NCI-H1417 treated with DMSO at 0.1 percent for 48 hours (cell line): Measurements from ENCODE around the gene PEX11A.
"Not testable (repeated sequence)": the region's sequence is repeated elsewhere in the genome, so short reads cannot be mapped to it uniquely, and the experiment has no call there.

Experiments
- DNase-seq: peaks from one replicate; lab custom pipeline; 2025; lab: John Stamatoyannopoulos, UW

PEX11A gene, protein sequence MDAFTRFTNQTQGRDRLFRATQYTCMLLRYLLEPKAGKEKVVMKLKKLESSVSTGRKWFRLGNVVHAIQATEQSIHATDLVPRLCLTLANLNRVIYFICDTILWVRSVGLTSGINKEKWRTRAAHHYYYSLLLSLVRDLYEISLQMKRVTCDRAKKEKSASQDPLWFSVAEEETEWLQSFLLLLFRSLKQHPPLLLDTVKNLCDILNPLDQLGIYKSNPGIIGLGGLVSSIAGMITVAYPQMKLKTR

DNA sequence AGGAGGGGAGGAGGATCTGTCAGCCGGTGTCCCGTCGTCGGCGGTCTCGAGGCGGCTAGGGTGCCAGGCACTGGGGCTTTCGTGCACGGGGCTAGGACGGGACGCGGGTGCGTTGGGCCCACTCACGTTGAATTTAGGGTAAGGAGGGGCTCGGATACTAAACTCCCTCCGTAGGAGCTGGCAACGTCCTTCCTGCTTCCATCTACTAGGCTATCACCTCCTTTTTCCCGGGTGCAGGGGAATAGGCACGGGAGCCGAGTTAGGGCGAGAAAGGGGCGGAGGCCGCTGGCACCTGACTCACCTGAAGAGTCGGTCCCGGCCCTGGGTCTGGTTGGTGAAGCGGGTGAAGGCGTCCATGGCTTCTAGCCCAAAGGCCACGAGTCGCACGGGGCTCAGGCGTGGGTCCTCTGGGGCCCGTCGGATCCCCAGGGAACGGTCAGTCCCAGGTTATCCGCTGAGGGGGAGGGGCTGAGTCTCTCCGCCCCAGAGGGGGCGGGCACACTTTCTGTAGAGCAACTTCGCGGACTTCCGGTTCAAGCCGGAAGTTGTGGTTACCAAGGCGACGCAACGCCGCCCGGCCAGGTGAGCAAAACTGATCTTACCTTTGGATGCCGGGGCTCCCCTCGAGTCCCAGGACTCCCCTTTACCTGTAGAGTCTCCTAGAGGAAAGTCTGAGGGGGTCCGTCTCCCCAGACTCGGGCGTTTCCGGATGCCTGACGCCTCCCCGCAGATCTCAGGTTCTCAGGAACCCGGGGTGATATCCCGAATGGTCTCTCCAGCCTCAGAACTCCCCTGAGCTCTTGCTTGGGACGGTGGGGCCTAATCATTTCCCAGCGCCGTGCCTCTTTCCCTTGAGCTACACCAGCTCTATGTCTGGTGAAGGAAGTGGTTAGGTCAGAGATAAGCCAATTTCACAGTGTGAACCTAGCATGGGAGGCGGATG lies at the start of gene PEX11A, which contains the start of gene WDR93:
PEX11A (minus strand) TSS at position 479 of the 943 bp plus-strand sequence; CDS start at position 357, 122 bp downstream.
WDR93 (plus strand) TSS at position 536 of the 943 bp plus-strand sequence. CDS start 10,936 bp downstream, outside the sequence.
- DNase-seq, result peak; percentile 66

DNA sequence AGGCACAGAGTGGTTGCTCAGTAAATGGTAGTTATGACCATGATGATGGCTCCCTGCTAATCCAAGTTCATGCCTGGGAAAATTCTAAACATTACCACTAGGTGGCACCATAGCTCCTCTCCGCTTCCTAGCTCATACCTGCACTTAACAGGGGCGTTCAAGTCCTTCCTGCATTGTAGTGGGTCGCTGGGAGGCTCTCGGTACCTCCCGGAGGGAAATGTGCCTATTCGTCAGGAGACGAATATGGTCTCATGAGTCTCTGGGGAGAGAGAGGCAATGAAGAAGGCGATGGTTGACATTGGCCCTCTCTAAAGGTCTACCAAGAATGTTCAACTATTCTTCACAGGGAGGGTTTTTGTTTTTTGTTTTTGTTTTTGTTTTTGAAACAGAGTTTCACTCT lies 49.6 kb upstream of the PEX11A start:
- DNase-seq, result peak; percentile 61

DNA sequence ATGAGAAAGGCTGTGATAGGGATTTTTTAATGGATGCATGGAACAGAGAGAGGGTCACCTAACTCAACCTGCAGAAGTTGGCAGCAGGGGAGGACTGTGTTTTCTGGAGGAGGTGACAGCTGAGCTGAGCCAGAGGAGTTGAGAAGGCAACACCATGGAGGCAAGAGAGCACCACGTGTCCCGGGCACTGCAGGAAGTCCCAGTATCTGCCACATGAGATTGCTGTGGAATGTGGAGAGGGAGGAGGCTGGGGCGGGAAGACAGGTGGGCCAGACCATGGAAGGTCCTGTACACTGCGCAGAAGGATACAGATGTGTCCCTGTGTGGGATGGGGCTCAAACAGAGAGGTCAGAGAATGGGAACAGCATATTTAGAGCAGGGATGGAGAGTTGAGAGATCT lies 45.2 kb upstream of the PEX11A start:
- no peak for DNase-seq

DNA sequence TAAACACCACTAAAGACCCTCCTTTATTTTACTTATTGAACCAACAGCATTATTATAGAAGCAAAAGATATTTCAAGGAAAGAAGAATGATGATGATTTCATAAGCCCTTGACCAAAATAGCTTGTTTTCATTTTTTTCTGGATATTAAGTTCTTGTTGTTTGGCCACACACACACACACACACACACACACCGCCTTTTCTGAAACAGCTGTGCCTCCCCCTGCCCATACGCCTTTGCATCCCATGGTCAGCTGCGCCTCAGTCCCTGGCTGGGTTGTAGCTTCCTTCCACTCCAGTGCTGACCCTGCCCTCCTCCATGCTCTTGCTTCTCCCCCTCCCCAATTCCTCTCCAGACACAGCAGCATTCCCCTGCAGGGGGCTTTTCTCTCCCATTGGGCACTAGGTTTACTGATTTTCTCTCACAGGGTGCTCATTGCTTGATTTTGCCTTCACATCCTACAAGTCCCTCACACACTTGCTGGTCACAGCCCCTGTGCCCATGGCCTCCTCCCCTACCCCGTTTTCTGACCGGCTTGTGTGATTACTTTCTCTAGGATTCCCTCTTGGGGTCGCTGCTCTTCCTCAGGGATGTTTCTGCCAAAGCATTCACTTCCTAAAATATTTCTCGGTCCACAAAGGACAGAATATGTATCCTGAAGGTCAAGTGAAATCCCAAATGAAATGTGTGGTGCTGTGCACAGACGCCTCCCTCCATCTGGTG lies 42.1 kb upstream of the PEX11A start:
- no peak for DNase-seq

DNA sequence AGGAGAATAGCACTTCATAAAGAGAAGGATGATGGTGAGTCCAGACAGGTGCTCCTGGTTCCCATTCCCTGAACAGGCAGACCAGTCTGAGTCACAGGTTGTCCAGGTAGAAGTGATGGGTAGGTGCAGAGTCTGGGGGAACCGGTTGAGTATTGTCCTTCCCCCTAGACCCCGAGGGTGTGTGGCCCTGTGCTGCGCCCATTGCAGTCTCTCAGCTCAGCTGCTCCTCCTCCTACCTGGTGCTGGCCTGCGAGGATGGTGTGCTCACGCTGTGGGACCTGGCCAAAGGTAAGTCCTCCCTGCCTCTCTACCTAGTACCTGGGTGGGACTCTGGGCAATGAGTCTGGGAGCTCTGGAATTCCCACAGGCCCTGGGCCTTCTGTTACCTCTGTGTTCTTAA lies 40.7 kb upstream of the PEX11A start:
- DNase-seq, result no peak

DNA sequence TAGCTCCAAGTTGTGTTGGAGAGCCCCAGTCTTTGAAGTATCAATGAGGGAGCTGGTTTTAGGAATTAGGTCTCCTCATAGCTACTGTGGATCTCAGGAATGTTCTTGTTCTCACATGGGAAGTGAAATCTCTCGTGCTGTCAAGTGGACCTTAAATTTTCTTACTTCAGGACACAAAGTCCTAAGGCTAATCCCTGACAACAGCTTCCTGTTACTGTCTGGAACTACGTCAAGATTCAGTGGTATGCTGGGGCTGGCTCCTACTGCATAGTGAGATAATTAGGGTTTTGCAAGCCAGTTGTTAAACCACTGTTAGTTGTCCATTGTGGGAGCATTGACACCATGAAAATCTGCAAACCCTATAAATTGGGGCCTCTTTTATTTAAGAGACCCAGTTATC lies 37.7 kb upstream of the PEX11A start:
- no peak for DNase-seq

DNA sequence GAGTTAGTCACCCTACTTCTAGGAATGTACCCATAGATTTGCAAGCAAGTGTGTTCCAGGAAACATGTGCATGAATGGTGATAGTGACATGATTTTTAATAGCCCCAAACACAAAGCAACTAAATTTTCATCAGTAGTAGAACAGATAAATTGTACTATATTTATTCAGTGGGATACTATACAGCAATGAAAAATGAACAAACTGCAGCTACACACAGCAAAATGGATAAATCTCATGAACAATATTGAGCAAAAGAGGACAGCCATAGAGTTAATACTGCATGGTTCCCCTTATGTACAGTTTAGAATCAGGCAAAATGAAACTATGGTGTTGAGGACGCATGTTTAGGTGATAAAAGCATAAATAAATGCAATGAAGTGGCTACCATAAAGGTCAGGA lies 34.5 kb upstream of the PEX11A start:
- no peak for DNase-seq

DNA sequence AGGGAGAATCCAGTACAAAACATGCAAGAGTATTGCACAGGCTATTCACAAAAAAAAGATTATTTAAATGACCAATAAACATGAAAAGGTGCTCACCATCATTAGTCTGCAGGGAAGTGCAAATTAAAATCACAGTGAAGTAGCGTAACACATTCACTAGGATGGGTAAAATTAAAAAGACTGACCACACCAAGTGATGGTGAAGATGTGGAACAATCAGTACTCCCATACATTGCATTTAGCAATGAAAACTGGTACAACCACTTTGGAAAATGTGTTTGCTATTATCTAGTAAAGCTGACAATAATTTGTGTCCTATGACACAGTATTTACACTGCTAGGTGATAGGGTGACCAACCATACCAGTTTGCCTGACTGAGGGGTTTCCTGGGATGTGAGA lies 34.1 kb upstream of the PEX11A start:
- no peak for DNase-seq

DNA sequence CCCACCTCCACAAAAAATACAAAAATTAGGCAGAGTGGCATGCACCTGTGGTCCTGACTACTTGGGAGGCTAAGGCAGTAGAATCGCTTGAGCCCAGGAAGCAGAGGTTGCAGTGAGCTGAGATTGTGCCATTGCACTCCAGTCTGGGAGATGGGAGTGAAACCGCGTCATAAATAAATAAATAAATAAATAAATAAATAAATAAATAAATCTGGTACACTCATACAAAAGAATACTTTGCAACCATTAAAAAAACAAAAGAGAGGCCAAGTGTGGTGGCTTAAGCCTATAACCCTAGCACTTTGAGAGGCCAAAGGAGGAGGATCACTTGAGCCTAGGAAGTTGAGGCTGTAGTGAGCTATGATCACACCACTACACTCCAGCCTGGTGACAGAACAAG lies 32.5 kb upstream of the PEX11A start:
- DNase-seq, result no peak

DNA sequence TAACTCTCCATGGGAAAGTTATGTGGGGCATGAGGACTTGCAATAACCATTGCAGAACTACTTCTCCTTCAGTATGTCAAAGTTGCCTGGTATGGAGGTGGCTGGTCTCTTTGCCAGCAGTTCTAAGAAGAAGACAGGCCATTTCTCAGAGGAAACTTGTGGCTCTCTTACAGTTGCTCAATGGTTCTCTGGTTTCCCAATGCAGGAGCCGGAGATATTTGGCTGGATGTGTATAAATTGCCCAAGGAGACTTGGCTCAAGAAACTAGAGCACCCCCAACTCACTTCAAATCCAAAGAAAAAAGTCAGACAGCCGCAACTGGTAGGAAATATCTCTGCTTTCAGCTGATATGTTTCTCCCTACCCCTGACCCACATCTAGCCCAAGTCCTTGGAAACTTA lies 24.2 kb upstream of the PEX11A start:
- DNase-seq, result no peak

DNA sequence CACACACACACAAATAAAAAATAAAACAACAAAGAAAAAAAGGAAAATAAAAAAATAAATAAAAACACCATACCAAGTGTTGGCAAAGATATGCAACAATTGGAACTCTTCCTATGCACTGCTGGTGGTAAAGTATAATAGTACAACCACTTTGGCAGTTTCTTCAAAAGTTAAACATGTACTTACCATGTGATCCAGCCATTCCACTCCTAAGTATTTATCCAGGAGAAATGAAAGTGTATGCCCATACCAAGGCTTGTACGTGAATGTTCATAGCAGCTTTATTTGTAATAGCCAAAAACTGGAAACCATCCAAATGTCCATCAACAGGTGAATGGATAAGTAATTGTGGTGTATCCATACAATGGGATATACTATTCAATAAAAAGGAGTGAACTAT lies 17.0 kb upstream of the PEX11A start:
- no peak for DNase-seq

DNA sequence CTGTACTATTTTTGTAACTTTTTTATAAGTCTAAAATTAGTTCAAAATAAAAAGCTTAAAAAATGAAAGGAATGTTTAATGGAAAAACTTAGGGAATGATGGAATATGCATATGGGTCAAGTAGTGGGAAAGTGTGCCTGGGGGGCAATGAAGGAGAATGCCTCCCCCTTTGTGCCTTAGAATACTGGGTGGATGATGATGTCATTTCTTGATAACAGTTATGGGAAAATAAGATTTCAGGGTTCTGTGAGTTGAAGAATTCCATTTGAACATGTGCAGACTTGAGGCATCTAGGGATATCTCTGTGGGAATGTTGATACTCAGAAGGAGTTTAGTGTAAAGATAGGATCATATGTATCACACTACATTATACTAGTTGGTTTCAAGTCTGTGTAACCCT lies 13.9 kb upstream of the PEX11A start:
- DNase-seq, result no peak

DNA sequence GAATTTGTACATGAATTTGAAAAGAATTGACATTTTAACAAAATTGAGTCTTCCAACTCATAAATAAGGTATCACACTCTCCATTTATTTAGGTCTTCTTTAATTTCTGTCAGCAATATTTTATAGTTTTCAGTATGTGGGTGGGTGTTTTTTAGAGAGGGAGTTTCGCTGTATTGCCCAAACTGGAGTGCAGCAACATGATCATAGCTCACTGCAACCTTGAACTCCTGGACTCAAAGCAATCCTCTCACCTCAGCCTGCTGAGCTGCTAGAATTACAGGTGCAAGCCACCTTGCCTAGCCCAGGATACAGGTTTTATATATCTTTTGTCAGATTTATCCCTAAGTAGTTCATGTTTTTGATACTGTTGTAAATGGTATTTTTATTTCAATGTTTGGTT lies 4.6 kb upstream of the PEX11A start:
- DNase-seq, result no peak

DNA sequence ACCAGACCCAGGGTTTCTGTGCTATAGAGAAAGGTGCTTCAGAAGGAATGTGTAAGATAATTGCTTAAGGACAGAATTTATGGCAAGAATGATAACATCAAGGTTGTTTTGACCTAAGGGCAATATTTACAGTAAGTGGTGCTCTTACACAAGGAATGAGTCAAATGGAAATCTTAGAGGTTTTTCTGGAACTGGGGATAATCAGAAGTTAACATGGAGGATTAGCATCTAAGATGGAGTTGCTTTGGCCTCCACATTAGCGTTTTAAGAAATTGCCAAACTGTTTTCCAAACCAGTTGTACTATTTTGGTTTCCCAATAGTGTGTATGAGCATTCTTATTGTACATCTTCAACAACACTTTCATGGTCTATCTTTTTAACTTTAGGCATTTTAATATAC lies 3.1 kb upstream of the PEX11A start:
- no peak for DNase-seq

DNA sequence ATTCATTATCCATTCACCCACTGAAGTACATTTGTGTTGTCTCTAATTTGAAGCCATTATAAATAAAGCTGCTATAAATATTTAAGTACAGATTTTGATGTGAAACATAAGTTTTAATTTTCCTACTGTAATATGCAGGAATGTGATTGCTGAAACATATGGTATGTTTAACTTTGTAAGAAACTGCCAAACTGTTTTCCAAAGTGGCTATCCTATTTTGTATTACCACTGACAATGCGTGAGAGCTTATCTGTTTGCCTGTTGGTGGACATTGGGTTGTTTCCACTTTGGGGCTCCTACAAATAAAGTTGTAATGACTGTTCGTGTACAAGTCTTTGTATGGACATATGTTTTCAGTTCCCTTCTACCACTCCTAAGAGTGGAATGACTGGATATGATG lies 2.5 kb upstream of the PEX11A start:
- DNase-seq, result no peak

DNA sequence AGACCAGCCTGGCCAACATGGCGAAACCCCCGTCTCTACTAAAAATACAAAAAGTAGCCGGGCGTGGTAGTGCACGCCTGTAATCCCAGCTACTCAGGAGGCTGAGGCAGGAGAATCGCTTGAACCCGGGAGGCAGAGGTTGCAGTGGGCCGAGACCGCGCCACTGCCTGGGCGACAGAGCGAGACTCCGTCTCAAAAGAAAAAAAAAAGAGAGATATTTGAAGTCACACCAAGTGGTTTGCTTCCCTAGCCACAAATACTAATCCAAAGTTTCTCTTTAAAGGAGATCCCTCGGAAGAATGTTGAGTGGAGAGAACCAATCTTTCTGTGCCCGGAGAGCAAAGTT lies 651 bp downstream of the PEX11A start:
- not testable (repeated sequence) for DNase-seq

DNA sequence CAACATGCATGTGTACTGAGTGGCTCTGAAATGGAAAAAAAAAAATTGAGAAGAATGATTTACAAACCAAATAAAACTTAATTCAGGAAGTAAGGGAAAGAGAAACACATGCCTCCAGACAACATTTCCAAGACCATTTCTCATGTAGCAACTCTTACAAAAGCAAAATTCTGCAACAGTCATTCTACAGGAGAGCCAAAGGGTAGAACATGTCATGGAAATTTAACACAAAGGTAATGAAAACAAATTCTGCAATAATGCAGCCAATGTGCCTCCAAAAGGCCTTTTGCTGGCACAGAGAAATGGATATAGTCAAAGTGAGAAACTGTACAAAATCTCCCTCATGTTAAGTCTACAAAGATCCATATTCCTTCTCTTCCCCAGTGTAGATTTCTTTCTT lies 4.0 kb downstream of the PEX11A start:
- no peak for DNase-seq

DNA sequence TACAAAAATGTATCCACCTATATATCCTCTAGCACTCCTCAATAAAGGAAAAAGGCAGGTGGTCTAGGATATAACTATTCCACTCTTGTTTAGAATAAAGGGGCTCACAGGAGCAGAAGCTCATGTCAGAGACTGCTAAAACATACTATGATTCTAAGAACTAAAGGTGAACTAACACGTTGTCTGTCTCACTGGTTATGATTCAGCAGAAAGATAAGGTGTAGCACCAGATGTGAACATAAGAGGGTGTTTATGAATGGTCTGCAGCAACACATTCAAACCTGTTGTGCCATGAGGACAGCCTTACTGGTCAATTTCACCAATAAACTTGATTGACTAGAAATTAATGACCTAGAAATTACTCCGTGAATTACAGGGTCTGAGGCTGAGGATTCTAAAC lies 4.6 kb downstream of the PEX11A start:
- no peak for DNase-seq

DNA sequence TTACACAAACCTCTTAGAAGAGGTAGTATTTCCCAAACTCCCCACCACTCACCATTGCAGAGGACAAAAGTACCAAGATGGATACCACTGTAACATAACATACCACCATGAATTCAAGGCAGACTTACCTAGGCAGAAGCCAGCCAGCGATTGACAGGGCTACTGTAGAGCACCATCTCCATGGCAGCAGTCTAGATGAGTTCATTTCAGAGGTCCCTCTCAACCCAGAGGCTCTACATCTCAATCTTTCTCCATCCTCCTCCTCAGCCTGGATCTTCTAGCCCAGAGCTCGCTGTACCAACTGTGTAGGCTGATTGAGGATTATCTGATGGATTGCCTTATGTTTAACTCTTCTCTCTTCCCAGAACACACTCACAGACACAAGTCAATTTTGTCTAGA lies 9.4 kb downstream of the PEX11A start:
- no peak for DNase-seq

DNA sequence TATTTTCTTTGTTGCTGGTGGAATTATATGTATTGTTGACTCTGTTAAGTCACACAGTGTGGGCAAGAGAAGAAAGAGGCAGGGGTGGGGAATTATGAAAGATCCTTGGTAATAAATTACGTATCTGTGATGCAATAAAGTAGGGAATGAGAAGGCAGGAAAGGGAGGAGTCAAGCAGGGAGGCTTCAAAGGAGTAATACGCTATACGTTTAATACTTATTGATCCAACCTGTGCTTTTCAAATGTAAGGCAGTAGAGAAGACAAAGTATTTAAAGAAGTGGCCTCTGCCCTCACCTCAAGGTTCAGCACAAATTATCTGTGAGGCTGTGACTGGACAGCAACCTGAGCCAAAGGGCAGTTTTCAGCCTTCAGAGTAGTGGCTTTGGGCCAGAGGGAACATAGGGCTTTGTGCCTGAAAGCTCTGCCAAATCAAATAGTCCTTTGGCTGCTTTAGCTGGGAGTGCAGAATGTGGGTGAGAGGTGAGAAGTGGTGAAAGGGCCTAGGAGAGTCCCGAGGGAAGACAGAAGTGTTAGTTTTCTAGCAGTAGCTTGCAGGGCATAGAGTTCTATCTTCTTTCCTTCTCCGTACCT lies 10.2 kb downstream of the PEX11A start:
- DNase-seq, result no peak

DNA sequence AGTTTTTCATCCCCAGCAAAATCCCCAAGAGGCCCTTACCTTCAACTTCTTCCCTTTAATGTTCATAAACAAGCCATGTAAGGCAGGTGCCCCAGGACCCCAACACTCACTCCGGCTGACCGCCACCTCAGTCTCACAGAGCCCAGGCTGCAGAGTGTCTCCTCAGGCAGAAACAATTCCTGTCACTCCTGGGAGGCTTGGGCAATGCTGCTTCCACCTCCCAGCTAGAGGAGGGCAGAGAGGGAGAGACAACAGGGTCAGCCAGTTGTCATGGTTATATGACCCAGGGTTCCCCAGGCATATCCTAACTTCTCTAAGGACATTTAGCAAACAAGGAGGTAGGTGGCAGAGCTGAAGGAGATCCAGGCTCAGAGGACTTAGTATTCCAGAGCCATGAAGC lies 11.3 kb downstream of the PEX11A start, which contains the start of gene PLIN1:
PLIN1 (minus strand) TSS at position 156 of the 400 bp plus-strand sequence. CDS start 1,878 bp downstream, outside the sequence.
- no peak for DNase-seq

DNA sequence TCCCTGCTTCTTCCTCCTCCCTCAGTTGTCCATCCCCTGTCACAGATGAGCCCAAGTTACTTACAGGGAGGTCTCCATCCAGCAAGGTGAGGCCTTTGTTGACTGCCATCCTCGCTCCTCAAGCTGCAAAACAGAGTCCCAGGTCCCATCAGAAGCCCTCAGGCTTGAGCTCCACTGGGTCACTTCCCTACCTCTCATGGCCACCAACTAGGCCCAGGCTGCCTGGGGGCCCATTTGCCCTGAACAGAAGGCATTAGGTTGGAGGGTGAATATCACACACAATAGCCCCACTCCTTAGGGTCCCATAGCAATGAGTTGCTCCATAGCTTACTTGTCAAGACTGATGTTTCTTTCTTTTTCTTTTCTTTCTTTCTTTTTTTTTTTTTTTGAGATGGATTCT lies 13.2 kb downstream of the PEX11A start:
- DNase-seq, result no peak
